Neural cell (in vitro differentiated cells): ENCODE measurements around the gene PACSIN2.

ENCODE experiments used
- RAD21 ChIP-seq: fragments of 450-650 bp; conservative IDR thresholded peaks from 2 replicates; pipeline ENCODE4 v1.6.1; 2014; ENCODE audit warnings: antibody characterized with exemption, mild to moderate bottlenecking, moderate library complexity
- TF ChIP-seq, protein P1 (sequence below): fragments of 450-650 bp; IDR thresholded peaks from 2 replicates; pipeline ENCODE4 v1.5.1; 2014; ENCODE audit warnings: antibody characterized with exemption, mild to moderate bottlenecking, moderate library complexity; ENCODE audit not compliant: poor library complexity, severe bottlenecking

DNA sequence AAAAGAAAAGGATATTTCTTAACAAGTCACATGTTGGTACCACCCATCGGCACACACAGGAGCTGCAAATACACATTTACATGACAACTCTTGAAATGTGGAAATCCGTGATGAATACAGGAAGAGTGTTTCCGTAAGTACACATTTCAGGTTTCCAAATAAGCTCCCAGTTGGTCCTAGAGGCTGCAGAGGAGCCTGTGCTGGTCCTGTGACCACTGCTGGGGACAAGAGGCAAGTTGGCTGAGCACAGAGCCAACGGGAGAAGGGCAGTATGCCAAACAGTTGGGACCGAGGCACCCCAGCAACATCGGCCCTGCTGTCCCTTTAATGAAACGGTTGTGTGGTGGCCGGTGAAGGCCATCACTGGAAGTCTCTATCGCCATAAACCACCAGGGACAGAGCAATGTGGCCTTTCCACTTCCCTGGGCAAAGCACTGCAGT is 119.4 kb downstream of the PACSIN2 start:
- TF ChIP-seq, protein P1, sequence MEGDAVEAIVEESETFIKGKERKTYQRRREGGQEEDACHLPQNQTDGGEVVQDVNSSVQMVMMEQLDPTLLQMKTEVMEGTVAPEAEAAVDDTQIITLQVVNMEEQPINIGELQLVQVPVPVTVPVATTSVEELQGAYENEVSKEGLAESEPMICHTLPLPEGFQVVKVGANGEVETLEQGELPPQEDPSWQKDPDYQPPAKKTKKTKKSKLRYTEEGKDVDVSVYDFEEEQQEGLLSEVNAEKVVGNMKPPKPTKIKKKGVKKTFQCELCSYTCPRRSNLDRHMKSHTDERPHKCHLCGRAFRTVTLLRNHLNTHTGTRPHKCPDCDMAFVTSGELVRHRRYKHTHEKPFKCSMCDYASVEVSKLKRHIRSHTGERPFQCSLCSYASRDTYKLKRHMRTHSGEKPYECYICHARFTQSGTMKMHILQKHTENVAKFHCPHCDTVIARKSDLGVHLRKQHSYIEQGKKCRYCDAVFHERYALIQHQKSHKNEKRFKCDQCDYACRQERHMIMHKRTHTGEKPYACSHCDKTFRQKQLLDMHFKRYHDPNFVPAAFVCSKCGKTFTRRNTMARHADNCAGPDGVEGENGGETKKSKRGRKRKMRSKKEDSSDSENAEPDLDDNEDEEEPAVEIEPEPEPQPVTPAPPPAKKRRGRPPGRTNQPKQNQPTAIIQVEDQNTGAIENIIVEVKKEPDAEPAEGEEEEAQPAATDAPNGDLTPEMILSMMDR, result no peak
- TF ChIP-seq RAD21, result no peak
